ENCODE results near the gene LRRC8A.

GRCh38 chr9:128916204-128916603 is 34.3 kb downstream of the LRRC8A start:
- TF ChIP-seq, protein P1, sequence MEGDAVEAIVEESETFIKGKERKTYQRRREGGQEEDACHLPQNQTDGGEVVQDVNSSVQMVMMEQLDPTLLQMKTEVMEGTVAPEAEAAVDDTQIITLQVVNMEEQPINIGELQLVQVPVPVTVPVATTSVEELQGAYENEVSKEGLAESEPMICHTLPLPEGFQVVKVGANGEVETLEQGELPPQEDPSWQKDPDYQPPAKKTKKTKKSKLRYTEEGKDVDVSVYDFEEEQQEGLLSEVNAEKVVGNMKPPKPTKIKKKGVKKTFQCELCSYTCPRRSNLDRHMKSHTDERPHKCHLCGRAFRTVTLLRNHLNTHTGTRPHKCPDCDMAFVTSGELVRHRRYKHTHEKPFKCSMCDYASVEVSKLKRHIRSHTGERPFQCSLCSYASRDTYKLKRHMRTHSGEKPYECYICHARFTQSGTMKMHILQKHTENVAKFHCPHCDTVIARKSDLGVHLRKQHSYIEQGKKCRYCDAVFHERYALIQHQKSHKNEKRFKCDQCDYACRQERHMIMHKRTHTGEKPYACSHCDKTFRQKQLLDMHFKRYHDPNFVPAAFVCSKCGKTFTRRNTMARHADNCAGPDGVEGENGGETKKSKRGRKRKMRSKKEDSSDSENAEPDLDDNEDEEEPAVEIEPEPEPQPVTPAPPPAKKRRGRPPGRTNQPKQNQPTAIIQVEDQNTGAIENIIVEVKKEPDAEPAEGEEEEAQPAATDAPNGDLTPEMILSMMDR (IDR thresholded peaks at IDR 0.05) = no peak
- no peak for TF ChIP-seq POLR2A (IDR thresholded peaks at IDR 0.05)

All from heart left ventricle (tissue), 13 donors.